HEK293T (cell line): ENCODE data around the gene SSUH2.

Experiments
- CTCF ChIA-PET: fragments of 350-600 bp; formaldehyde crosslinking; extraction: SDS; loops from one replicate; lab custom pipeline; 2021; ENCODE audit warnings: antibody characterized with exemption, inconsistent platforms; lab: Yijun Ruan, JAX
- POLR2A ChIA-PET: fragments of 350-600 bp; formaldehyde crosslinking; extraction: SDS; loops from one replicate; lab custom pipeline; 2020; ENCODE audit warnings: antibody characterized with exemption, inconsistent platforms; lab: Yijun Ruan, JAX
- DNase-seq: peaks from one replicate; pipeline ENCODE4 v3.0.0; 2012; ENCODE audit warnings: mixed read lengths; ENCODE audit errors: extremely low spot score
- ARNT ChIP-seq: fragments of 450-650 bp; IDR thresholded peaks from 2 replicates; pipeline ENCODE4 v1.6.1; 2017; ENCODE audit warnings: mild to moderate bottlenecking
- BHLHE40 ChIP-seq: fragments of 450-650 bp; IDR thresholded peaks from 2 replicates; pipeline ENCODE4 v1.6.1; 2016; ENCODE audit warnings: mild to moderate bottlenecking, moderate library complexity, borderline replicate concordance
- CTBP1 ChIP-seq: fragments of 450-650 bp; IDR thresholded peaks from 2 replicates; pipeline ENCODE4 v1.6.1; 2016; ENCODE audit warnings: borderline replicate concordance
- ELF4 ChIP-seq: fragments of 450-650 bp; IDR thresholded peaks from 2 replicates; pipeline ENCODE4 v1.6.1; 2017; ENCODE audit warnings: antibody characterized with exemption
- FOXA1 ChIP-seq: fragments of 450-650 bp; IDR thresholded peaks from 2 replicates; pipeline ENCODE4 v1.6.1; 2016; ENCODE audit warnings: mild to moderate bottlenecking
- FOXK2 ChIP-seq: fragments of 450-650 bp; IDR thresholded peaks from 2 replicates; pipeline ENCODE4 v1.6.1; 2016; ENCODE audit warnings: mild to moderate bottlenecking
- FOXM1 ChIP-seq: fragments of 450-650 bp; IDR thresholded peaks from 2 replicates; pipeline ENCODE4 v1.6.1; 2017; ENCODE audit warnings: mild to moderate bottlenecking, borderline replicate concordance
- HDGF ChIP-seq: fragments of 450-650 bp; IDR thresholded peaks from 2 replicates; pipeline ENCODE4 v1.6.1; 2017; ENCODE audit warnings: antibody characterized with exemption, borderline replicate concordance
- L3MBTL2 ChIP-seq: fragments of 450-650 bp; conservative IDR thresholded peaks from 2 replicates; pipeline ENCODE4 v1.6.1; 2016; ENCODE audit warnings: mild to moderate bottlenecking
- LEF1 ChIP-seq: fragments of 450-650 bp; IDR thresholded peaks from 2 replicates; pipeline ENCODE4 v1.6.1; 2017; ENCODE audit warnings: mild to moderate bottlenecking, borderline replicate concordance
- NFRKB ChIP-seq: fragments of 450-650 bp; IDR thresholded peaks from 2 replicates; pipeline ENCODE4 v1.6.1; 2016; ENCODE audit warnings: mild to moderate bottlenecking, moderate library complexity
- PKNOX1 ChIP-seq: fragments of 450-650 bp; IDR thresholded peaks from 2 replicates; pipeline ENCODE4 v1.6.1; 2016
- SP1 ChIP-seq: fragments of 450-650 bp; IDR thresholded peaks from 2 replicates; pipeline ENCODE4 v1.6.1; 2017
- SUZ12 ChIP-seq: fragments of 450-650 bp; IDR thresholded peaks from 2 replicates; pipeline ENCODE4 v1.6.1; 2016; ENCODE audit warnings: mild to moderate bottlenecking
- TARDBP ChIP-seq: fragments of 450-650 bp; IDR thresholded peaks from 2 replicates; pipeline ENCODE4 v1.6.1; 2016
- ZNF384 ChIP-seq: fragments of 450-650 bp; IDR thresholded peaks from 2 replicates; pipeline ENCODE4 v1.6.1; 2016

SSUH2 gene

GRCh38 chr3:8647137-8647985 lies 2.8 kb upstream of the SSUH2 start:
- DNase-seq = no peak
- ChIA-PET CTCF (interaction anchor here (0.6 kb wide), 1 partner anchor 197 kb away, joined by 3 read pairs; no protein-coding TSS in a partner anchor), POLR2A (no interaction called here)
- no peak for TF ChIP-seq SUZ12
- TF ChIP-seq L3MBTL2 = no peak
- no peak for TF ChIP-seq CTBP1
- no peak for TF ChIP-seq NFRKB
- TF ChIP-seq BHLHE40 = no peak

- no peak for DNase-seq
- CTCF ChIA-PET = interaction anchor here (0.6 to 0.7 kb wide), 2 partner anchors 128 to 196 kb away, joined by 3 read pairs; no protein-coding TSS in a partner anchor
- no peak for TF ChIP-seq PKNOX1
- TF ChIP-seq L3MBTL2 = no peak
- no peak for TF ChIP-seq HDGF
- TF ChIP-seq ELF4 = no peak
- no peak for TF ChIP-seq SUZ12
- no peak for TF ChIP-seq LEF1
- no peak for TF ChIP-seq TARDBP
- no peak for TF ChIP-seq FOXK2
- TF ChIP-seq NFRKB = no peak
- no peak for TF ChIP-seq CTBP1
- no peak for TF ChIP-seq SP1
- TF ChIP-seq BHLHE40 = no peak
- TF ChIP-seq FOXA1 = no peak
- POLR2A ChIA-PET = no interaction called here
These were observed 1.8 kb upstream of the SSUH2 start for GRCh38 chr3:8646313-8646938.

- DNase-seq = no peak
- ChIA-PET CTCF (no interaction called here), POLR2A (interaction anchor here (0.9 kb wide), 1 partner anchor 12 kb away, joined by 3 read pairs; no protein-coding TSS in a partner anchor)
- TF ChIP-seq TARDBP (no peak), L3MBTL2 (no peak), CTBP1 (no peak), LEF1 (no peak), ELF4 (no peak), ZNF384 (no peak), BHLHE40 (no peak), FOXA1 (no peak)
These were observed 1.1 kb upstream of the SSUH2 start for GRCh38 chr3:8645712-8646111.

GRCh38 chr3:8643693-8644365 lies 769 bp downstream of the SSUH2 start:
- CTCF ChIA-PET = no interaction called here
- DNase-seq = no peak
- TF ChIP-seq SUZ12 (no peak), ZNF384 (no peak), TARDBP (no peak)
- POLR2A ChIA-PET = no interaction called here

GRCh38 chr3:8642001-8642400 lies 2.6 kb downstream of the SSUH2 start:
- ChIA-PET POLR2A (no interaction called here), CTCF (no interaction called here)
- TF ChIP-seq ELF4 (no peak), BHLHE40 (no peak), NFRKB (no peak), HDGF (no peak), FOXM1 (no peak), FOXA1 (no peak), ZNF384 (no peak), PKNOX1 (no peak), CTBP1 (no peak), L3MBTL2 (no peak), ARNT (no peak), FOXK2 (no peak), SP1 (no peak)
- DNase-seq = no peak

- POLR2A ChIA-PET = no interaction called here
- CTCF ChIA-PET = no interaction called here
- TF ChIP-seq L3MBTL2 (no peak), TARDBP (no peak), ZNF384 (no peak), PKNOX1 (no peak), ELF4 (no peak), CTBP1 (no peak), FOXA1 (no peak), SUZ12 (no peak), FOXK2 (no peak), BHLHE40 (no peak), LEF1 (no peak), FOXM1 (no peak), NFRKB (no peak), SP1 (no peak), HDGF (no peak), ARNT (no peak)
- no peak for DNase-seq
These were observed 3.1 kb downstream of the SSUH2 start for GRCh38 chr3:8641472-8641871.
